ENCODE data around the gene KLF1. TPM values are rescaled to one million over a fixed set of nuclear protein-coding genes. Genes with fewer than 3 reads are reported as not detected.

KLF1 gene
- total and polyA plus RNA-seq, 2 of the 13 experiments (the other 11 are each of a cell fraction or from before 2014, with no cell fraction given) = not detected

DNA sequence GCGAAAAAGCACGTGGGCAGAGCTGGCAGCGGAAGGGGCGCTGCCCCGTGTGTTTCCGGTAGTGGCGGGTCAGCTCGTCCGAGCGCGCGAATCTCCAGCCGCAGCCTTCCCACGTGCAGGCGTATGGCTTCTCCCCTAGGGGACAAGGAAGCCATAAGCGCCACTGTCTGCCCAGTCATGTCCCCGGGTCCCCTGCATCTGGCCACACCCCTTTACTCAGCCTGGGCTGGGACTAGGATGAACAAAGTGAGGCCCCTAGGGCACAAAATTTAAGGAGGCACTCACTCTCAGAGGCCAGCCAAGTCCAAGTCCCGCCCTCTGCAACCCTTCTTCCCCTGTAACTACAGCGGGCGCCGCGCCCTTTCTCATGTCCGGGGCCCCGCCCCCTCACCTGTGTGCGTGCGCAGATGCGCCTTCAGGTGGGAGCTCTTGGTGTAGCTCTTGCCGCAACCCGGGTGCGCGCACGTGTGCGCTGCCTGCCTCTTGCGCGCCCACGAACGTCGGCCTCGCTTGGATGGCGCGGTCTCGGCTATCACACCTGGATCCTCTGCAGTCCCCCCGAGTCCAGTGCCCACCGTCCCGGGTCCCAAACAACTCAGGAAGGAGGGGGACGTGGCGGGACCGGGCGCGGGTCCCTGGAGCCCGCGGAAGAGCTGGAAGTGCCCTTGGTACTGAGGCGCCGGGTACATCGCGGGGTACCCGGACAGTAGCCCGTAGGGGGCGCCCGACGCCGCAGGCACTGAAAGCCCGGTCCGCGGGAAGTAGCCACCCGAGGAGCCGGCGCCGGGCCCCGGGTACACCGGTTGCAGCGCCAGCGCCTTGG, 1.9 kb downstream of the KLF1 start (continued):
- TF ChIP-seq NR2F1 (CRISPR knock-in tag; IDR thresholded peaks at IDR 0.05) = no peak
- TF ChIP-seq, protein P1, sequence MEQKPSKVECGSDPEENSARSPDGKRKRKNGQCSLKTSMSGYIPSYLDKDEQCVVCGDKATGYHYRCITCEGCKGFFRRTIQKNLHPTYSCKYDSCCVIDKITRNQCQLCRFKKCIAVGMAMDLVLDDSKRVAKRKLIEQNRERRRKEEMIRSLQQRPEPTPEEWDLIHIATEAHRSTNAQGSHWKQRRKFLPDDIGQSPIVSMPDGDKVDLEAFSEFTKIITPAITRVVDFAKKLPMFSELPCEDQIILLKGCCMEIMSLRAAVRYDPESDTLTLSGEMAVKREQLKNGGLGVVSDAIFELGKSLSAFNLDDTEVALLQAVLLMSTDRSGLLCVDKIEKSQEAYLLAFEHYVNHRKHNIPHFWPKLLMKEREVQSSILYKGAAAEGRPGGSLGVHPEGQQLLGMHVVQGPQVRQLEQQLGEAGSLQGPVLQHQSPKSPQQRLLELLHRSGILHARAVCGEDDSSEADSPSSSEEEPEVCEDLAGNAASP (CRISPR knock-in tag; IDR thresholded peaks at IDR 0.05; ENCODE audit: borderline replicate concordance) = no peak
- no peak for TF ChIP-seq MBD4 (IDR thresholded peaks at IDR 0.05; ENCODE audit: borderline replicate concordance, low read length)
- TF ChIP-seq KDM1A (CRISPR knock-in tag; IDR thresholded peaks at IDR 0.05) = no peak
- no peak for TF ChIP-seq SETDB1 (CRISPR knock-in tag; IDR thresholded peaks at IDR 0.05; ENCODE audit: borderline replicate concordance)
- TF ChIP-seq ZNF678 (CRISPR knock-in tag; IDR thresholded peaks at IDR 0.05) = no peak

DNA sequence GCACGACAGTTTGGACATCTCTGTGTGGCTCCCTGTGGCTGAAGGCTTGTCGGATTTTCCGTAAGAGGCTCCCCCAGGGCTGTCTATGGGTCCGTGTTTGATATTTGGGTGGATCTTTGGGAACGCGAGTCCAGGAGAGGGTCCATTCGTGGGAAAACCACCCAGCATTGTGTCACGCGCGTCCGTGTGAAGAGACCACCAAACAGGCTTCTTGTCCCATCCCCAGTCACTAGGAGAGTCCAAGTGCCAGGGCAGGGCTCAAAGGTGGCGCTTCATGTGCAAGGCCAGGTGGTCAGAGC, 2.4 kb downstream of the KLF1 start:
- H3K4me1 ChIP-seq (ENCODE audit: insufficient read depth, low read length) = peaks cover 34% of the 10 kb centered on the region
- CTCF ChIA-PET (ENCODE audit: low intra/inter-chr PET ratio, low total read pairs) = interaction anchor here (1.9 kb wide), 1 partner anchor 81 kb away, joined by 10 read pairs; no protein-coding TSS in a partner anchor
- in situ Hi-C loops (cut with HindIII; ENCODE audit: extremely low pct_ligation_motif_present, low pct_unique_long_range_greater_than_20kb) (no loop called here), intact Hi-C loops (cut with micrococcal nuclease; ENCODE audit: unreplicated experiment) (no loop called here)
- no peak overlapping the region for H2AFZ ChIP-seq (ENCODE audit: low read length)
- 89% methylated on average over 11 of the region's 12 CpGs for WGBS (ENCODE audit: low lambda C conversion rate)
- H3K27me3 ChIP-seq (ENCODE audit: control insufficient read depth in 1 of 2, insufficient read depth in 2 of 2, low read length in 2 of 2) = peaks cover 0 to 18% of the 10 kb centered on the region in 2 experiments; a peak in 3 of 5 replicates
- peaks cover 13% of the 10 kb centered on the region for H3K9me3 ChIP-seq (ENCODE audit: low read length)
- FAIRE-seq (no peak), ATAC-seq (no peak), DNase-seq (ENCODE audit: low spot score) (no peak)
- TF ChIP-seq ZNF558 (CRISPR knock-in tag; IDR thresholded peaks at IDR 0.05; ENCODE audit: borderline replicate concordance) = no peak
- TF ChIP-seq ZNF383 (CRISPR knock-in tag; IDR thresholded peaks at IDR 0.05; ENCODE audit: borderline replicate concordance) = no peak
- TF ChIP-seq ASH2L (IDR thresholded peaks at IDR 0.05; ENCODE audit: insufficient read length, low read depth, low read length) = no peak
- TF ChIP-seq ZNF766 (CRISPR knock-in tag; IDR thresholded peaks at IDR 0.05; ENCODE audit: borderline replicate concordance) = no peak
- TF ChIP-seq, protein P2, sequence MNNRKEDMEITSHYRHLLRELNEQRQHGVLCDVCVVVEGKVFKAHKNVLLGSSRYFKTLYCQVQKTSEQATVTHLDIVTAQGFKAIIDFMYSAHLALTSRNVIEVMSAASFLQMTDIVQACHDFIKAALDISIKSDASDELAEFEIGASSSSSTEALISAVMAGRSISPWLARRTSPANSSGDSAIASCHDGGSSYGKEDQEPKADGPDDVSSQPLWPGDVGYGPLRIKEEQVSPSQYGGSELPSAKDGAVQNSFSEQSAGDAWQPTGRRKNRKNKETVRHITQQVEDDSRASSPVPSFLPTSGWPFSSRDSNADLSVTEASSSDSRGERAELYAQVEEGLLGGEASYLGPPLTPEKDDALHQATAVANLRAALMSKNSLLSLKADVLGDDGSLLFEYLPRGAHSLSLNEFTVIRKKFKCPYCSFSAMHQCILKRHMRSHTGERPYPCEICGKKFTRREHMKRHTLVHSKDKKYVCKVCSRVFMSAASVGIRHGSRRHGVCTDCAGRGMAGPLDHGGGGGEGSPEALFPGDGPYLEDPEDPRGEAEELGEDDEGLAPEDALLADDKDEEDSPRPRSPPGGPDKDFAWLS (CRISPR knock-in tag; IDR thresholded peaks at IDR 0.05; ENCODE audit: borderline replicate concordance) = no peak
- H3K36me3 ChIP-seq (replicated peaks in 1 of 2; ENCODE audit: control insufficient read depth in 1 of 2, insufficient read depth in 2 of 2, low read length in 2 of 2) = no peaks in the 10 kb centered on the region
- H3K79me2 ChIP-seq (ENCODE audit: insufficient read depth, low read length) = no peaks in the 10 kb centered on the region
- POLR2A ChIA-PET = interaction anchor here (0.8 to 1.4 kb wide), 5 partner anchors 12 to 81 kb away, joined by 3 to 6 read pairs (median 3); no protein-coding TSS in a partner anchor
- H3K4me3 ChIP-seq (replicated peaks in 1 of 3; ENCODE audit: insufficient read depth in 1 of 3, low read depth in 2 of 3, low read length in 3 of 3) = peak overlapping the region in 1 of 3 experiments; percentile 69; a peak in 1 of 6 replicates
- H3K4me2 ChIP-seq (ENCODE audit: low read depth, low read length) = peak overlapping the region; percentile 80
- no peak overlapping the region for H3K9ac ChIP-seq (ENCODE audit: insufficient read depth, low read depth, low read length)
- no TSS peak for BruUV-seq (replicated peaks)
- no peaks in the 10 kb centered on the region for H4K20me1 ChIP-seq (ENCODE audit: insufficient read depth, low read length)
- H3K27ac ChIP-seq (ENCODE audit: extremely low read length, insufficient read depth, low read length) = no peak overlapping the region
